K562 (cell line): ENCODE data around the gene EPHB4. TPM values are rescaled to one million over a fixed set of nuclear protein-coding genes. Genes with fewer than 3 reads are reported as not detected.

Experiments used
- ATAC-seq: fragments of 200-7000 bp; cut with Tn5 transposase; 3 replicates; pipeline ENCODE4 v1.9.1; 2020; ENCODE audit warnings: moderate library complexity
- BruUV-seq: library from RNA; stranded (reverse); fragments of 400-500 nt; replicated peaks from 2 replicates; lab custom pipeline; 2021; lab: Mats Ljungman, UMichigan
- CTCF ChIA-PET: fragments of 300-600 bp; formaldehyde crosslinking; extraction: SDS; loops from one replicate; lab custom pipeline; 2021; ENCODE audit warnings: low intra/inter-chr PET ratio; lab: Yijun Ruan, JAX
- POLR2A ChIA-PET: fragments of 300-600, 350-650 bp; sonication (Branson Sonifier 250); formaldehyde crosslinking; extraction: SDS; loops from one replicate; lab custom pipeline; 2021; ENCODE audit warnings: antibody characterized with exemption, inconsistent platforms; lab: Yijun Ruan, JAX
- DNase-seq, 4 experiments: peaks; one replicate each; pipeline versions ENCODE4 v3.0.0 to v3.0.0-alpha.2; 2011 to 2018; ENCODE audit warnings: low spot score in 3 of 4, mixed read lengths in 3 of 4; ENCODE audit errors: extremely low read depth in 1 of 4
- FAIRE-seq: peaks from 2 replicates; lab custom pipeline; 2011; peaks lifted over from hg19 to GRCh38; lab: Jason Lieb, UNC
- H2AFZ ChIP-seq: 2 replicates; pipeline ENCODE4 v1.6.0; 2011; ENCODE audit warnings: low read depth, low read length, control low read depth, inconsistent platforms
- H3K27ac ChIP-seq: fragments of 200-600 bp; 3 replicates; pipeline ENCODE4 v1.8.0; 2011; ENCODE audit warnings: low read depth, mild to moderate bottlenecking, control low read depth, inconsistent platforms, low read length, moderate library complexity, mixed read lengths; ENCODE audit errors: extremely low read depth
- H3K27me3 ChIP-seq, 2 experiments: fragments of 300-600 bp in 1 of 2; 2 replicates in 1 of 2; 3 replicates in 1 of 2; pipeline versions ENCODE4 v1.6.0 to v1.8.0; 2011; ENCODE audit warnings: inconsistent platforms in 2 of 2, low read length in 2 of 2, mild to moderate bottlenecking in 1 of 2, mixed read lengths in 1 of 2, moderate library complexity in 1 of 2; ENCODE audit not compliant: control insufficient read depth in 2 of 2, insufficient read depth in 2 of 2
- H3K36me3 ChIP-seq: fragments of 300-600 bp; 3 replicates; pipeline ENCODE4 v1.8.0; 2011; ENCODE audit warnings: mild to moderate bottlenecking, low read length, inconsistent platforms; ENCODE audit not compliant: control insufficient read depth, insufficient read depth
- H3K4me1 ChIP-seq, 2 experiments: fragments of 200-600 bp in 1 of 2; replicated peaks in 1 of 2; 2 replicates in 1 of 2; 3 replicates in 1 of 2; pipeline versions ENCODE4 v1.5.1 to v1.8.0; 2011; ENCODE audit warnings: inconsistent platforms in 2 of 2, low read length in 2 of 2, mild to moderate bottlenecking in 1 of 2, mixed read lengths in 1 of 2, moderate library complexity in 1 of 2; ENCODE audit not compliant: control insufficient read depth in 2 of 2, insufficient read depth in 2 of 2
- H3K4me2 ChIP-seq: 2 replicates; pipeline ENCODE4 v1.6.1; 2011; ENCODE audit warnings: low read length, control low read depth, inconsistent platforms, mixed read lengths; ENCODE audit not compliant: insufficient read depth
- H3K4me3 ChIP-seq: fragments of 200-600 bp; sonication (generic), shearing (Covaris generic); 2 replicates; pipeline ENCODE4 v1.5.1; 2016; ENCODE audit warnings: control low read depth, inconsistent platforms
- H3K79me2 ChIP-seq: fragments of 200-600 bp; 3 replicates; pipeline ENCODE4 v1.8.0; 2011; ENCODE audit warnings: low read length, inconsistent platforms; ENCODE audit not compliant: control insufficient read depth, insufficient read depth
- H3K9ac ChIP-seq, 2 experiments: 2 replicates each; pipeline versions ENCODE4 v1.6.0 to v1.6.1; 2011; ENCODE audit warnings: low read depth in 2 of 2, low read length in 2 of 2, control low read depth in 1 of 2, inconsistent platforms in 1 of 2, mild to moderate bottlenecking in 1 of 2, mixed read lengths in 1 of 2; ENCODE audit not compliant: insufficient read depth in 1 of 2
- H3K9me1 ChIP-seq: one replicate; pipeline ENCODE4 v1.6.0; 2011; ENCODE audit warnings: inconsistent platforms, mild to moderate bottlenecking, low read length, moderate library complexity; ENCODE audit not compliant: control insufficient read depth, insufficient read depth
- H3K9me3 ChIP-seq: replicated peaks from 2 replicates; pipeline ENCODE4 v1.5.1; 2011; ENCODE audit warnings: low read depth, low read length, inconsistent platforms; ENCODE audit not compliant: control insufficient read depth, insufficient read depth
- H4K20me1 ChIP-seq: replicated peaks from 2 replicates; pipeline ENCODE4 v1.6.1; 2011; ENCODE audit warnings: low read length, inconsistent platforms, mixed read lengths; ENCODE audit not compliant: control insufficient read depth, insufficient read depth
- ARHGAP35 ChIP-seq: fragments of 450-650 bp; IDR thresholded peaks from 2 replicates; pipeline ENCODE4 v1.6.1; 2018; ENCODE audit not compliant: partially characterized antibody
- ATF6 ChIP-seq: sonication (generic); formaldehyde crosslinking; IDR thresholded peaks from 2 replicates; pipeline ENCODE4 v1.4.0; 2020; ENCODE audit warnings: mild to moderate bottlenecking, missing genetic modification reagents
- ERF ChIP-seq: fragments of 450-650 bp; formaldehyde crosslinking; IDR thresholded peaks from 2 replicates; pipeline ENCODE4 v1.4.0; 2020; ENCODE audit warnings: mild to moderate bottlenecking, mixed read lengths
- FOXK1 ChIP-seq: sonication (generic); formaldehyde crosslinking; IDR thresholded peaks from 2 replicates; pipeline ENCODE4 v1.8.0; 2022; ENCODE audit warnings: missing genetic modification reagents, mild to moderate bottlenecking, borderline replicate concordance
- HBP1 ChIP-seq: fragments of 450-650 bp; formaldehyde crosslinking; IDR thresholded peaks from 2 replicates; pipeline ENCODE4 v1.4.0; 2022; ENCODE audit warnings: missing genetic modification characterization
- IRF2 ChIP-seq: sonication (generic); formaldehyde crosslinking; IDR thresholded peaks from 2 replicates; pipeline ENCODE4 v1.8.1; 2022; ENCODE audit warnings: mild to moderate bottlenecking, missing genetic modification reagents
- IRF9 ChIP-seq: fragments of 450-650 bp; IDR thresholded peaks from 2 replicates; pipeline ENCODE4 v1.6.1; 2016; ENCODE audit warnings: missing biosample characterization, missing genetic modification characterization
- LEF1 ChIP-seq: fragments of 450-650 bp; IDR thresholded peaks from 2 replicates; pipeline ENCODE4 v1.6.1; 2016; ENCODE audit warnings: mild to moderate bottlenecking
- MLLT1 ChIP-seq, 2 experiments: fragments of 450-650 bp; IDR thresholded peaks; 2 replicates each; pipeline ENCODE4 v1.6.1; 2016
- NCOA6 ChIP-seq: fragments of 450-650 bp; IDR thresholded peaks from 2 replicates; pipeline ENCODE4 v1.6.1; 2017; ENCODE audit warnings: mild to moderate bottlenecking
- PBX2 ChIP-seq, 2 experiments: IDR thresholded peaks in 1 of 2; conservative IDR thresholded peaks in 1 of 2; 2 replicates each; pipeline ENCODE4 v1.6.1; 2016; ENCODE audit warnings: low read depth in 2 of 2, mild to moderate bottlenecking in 1 of 2, missing compliant biosample characterization in 1 of 2, missing genetic modification characterization in 1 of 2, moderate library complexity in 1 of 2
- SIN3B ChIP-seq: fragments of 450-650 bp; IDR thresholded peaks from 2 replicates; pipeline ENCODE4 v1.6.1; 2017; ENCODE audit warnings: low read depth, mild to moderate bottlenecking, moderate library complexity
- SMARCC2 ChIP-seq: fragments of 450-650 bp; IDR thresholded peaks from 2 replicates; pipeline ENCODE4 v1.6.1; 2017; ENCODE audit warnings: antibody characterized with exemption, moderate library complexity, mild to moderate bottlenecking, low read depth
- ZNF354B ChIP-seq: fragments of 250-450 bp; sonication (Bioruptor Pico); IDR thresholded peaks from 2 replicates; pipeline ENCODE4 v1.4.0; 2020
- ZNF586 ChIP-seq: fragments of 450-650 bp; formaldehyde crosslinking; conservative IDR thresholded peaks from 2 replicates; pipeline ENCODE4 v1.4.0; 2020; ENCODE audit warnings: mild to moderate bottlenecking, moderate library complexity
- WGBS: fragments of 100-300 bp; shearing (Covaris generic); methylation state at CpG from one replicate; pipeline ENCODE4 v1.1.6; 2016; ENCODE audit warnings: low coverage, mixed read lengths; ENCODE audit not compliant: insufficient coverage; ENCODE audit errors: missing lambda C conversion rate; 5-methylcytosine and 5-hydroxymethylcytosine counted together
- in situ Hi-C: fragments of 300-500 bp; cut with MboI; formaldehyde crosslinking; loops from 4 replicates; pipeline ENCODE4 v1.15.0; 2018; ENCODE audit warnings: inconsistent platforms, mixed read lengths
- intact Hi-C: fragments of 100-400 bp; cut with micrococcal nuclease; formaldehyde crosslinking; loops from 2 replicates; pipeline ENCODE4 v1.14.2; 2022
- polyA plus RNA-seq, 8 experiments: library from polyadenylated mRNA; depleted of rRNA in 4 of 8; stranded (reverse) in 5 of 8; unstranded in 3 of 8; fragments of >200 nt; fragmentation: Nextera tagmentation in 2 of 8; fragmentation: Illumina TruSeq in 1 of 8; extraction: Ambion mirVana in 2 of 8; extraction: Trizol in 1 of 8; gene quantifications; 2 replicates each; pipeline versions ENCODE4 v1.2.1 to v1.2.3, GENCODE V29; 2011 to 2014; ENCODE audit warnings: inconsistent platforms in 1 of 8, missing spikeins in 1 of 8
- total RNA-seq, 7 experiments: library from RNA; depleted of rRNA in 6 of 7; stranded (reverse); fragments of >200 nt in 6 of 7; fragmentation: Illumina TruSeq in 2 of 7; extraction: Trizol in 2 of 7; gene quantifications; 2 replicates each; pipeline versions ENCODE4 v1.2.1 to v1.2.3, GENCODE V29; 2011 to 2021; ENCODE audit warnings: low replicate concordance in 1 of 7

EPHB4 gene
- total and polyA plus RNA-seq, 9 of the 15 experiments (the other 6 are each of a cell fraction or from before 2014, with no cell fraction given), result 1.2 to 82.1 (median 37.9) TPM

- Histone ChIP-seq H2AFZ (no peak overlapping the region), H3K27ac (no peak overlapping the region), H3K36me3 (no peaks in the 10 kb centered on the region), H3K9me1 (no peaks in the 10 kb centered on the region), H3K9ac (peak overlapping the region in 1 of 2 experiments; percentile 31; a peak in 2 of 4 replicates), H3K9me3 (no peaks in the 10 kb centered on the region), H3K4me3 (no peak overlapping the region), H3K4me2 (no peak overlapping the region), H4K20me1 (no peaks in the 10 kb centered on the region), H3K27me3 (no peaks in the 10 kb centered on the region), H3K79me2 (no peaks in the 10 kb centered on the region), H3K4me1 (peaks cover 14 to 42% of the 10 kb centered on the region in 2 experiments; a peak in 4 of 5 replicates)
- POLR2A ChIA-PET, result no interaction called here
- CTCF ChIA-PET, result no interaction called here
- ATAC-seq (no peak), FAIRE-seq (no peak), DNase-seq (no peak)
- BruUV-seq, result no TSS peak
- 95% methylated on average over 18 of the region's 18 CpGs for WGBS
- intact Hi-C loops (no loop called here), in situ Hi-C loops (no loop called here)
- TF ChIP-seq HBP1 (CRISPR knock-in tag) (no peak), ARHGAP35 (no peak), SMARCC2 (no peak), PBX2 (CRISPR knock-in tag; IDR thresholded peaks at IDR 0.05; ENCODE audit: low read depth) (no peak), PBX2 (tag; conservative IDR thresholded peaks at IDR 0.05; ENCODE audit: low read depth) (no peak), MLLT1 (IDR thresholded peaks at IDR 0.05) (no peak), NCOA6 (no peak), IRF9 (tag) (no peak), LEF1 (no peak), ERF (CRISPR knock-in tag) (no peak), FOXK1 (no peak), ATF6 (CRISPR knock-in tag) (no peak), SIN3B (no peak), ZNF354B (no peak), IRF2 (CRISPR knock-in tag) (no peak), ZNF586 (CRISPR knock-in tag) (no peak)
Observed at GRCh38 chr7:100839361-100839760, 12.0 kb upstream of the EPHB4 start.
